ENCODE measurements around the gene BEST4.
"Not testable (repeated sequence)": the region's sequence is repeated elsewhere in the genome, so short reads cannot be mapped to it uniquely, and the experiment has no call there.

Gene BEST4

GRCh38 chr1:44819196-44819607 is 31.2 kb upstream of the BEST4 start:
- DNase-seq = no peak

- no peak for DNase-seq
Measured at GRCh38 chr1:44817771-44818495, 30.0 kb upstream of the BEST4 start.

GRCh38 chr1:44817307-44817706 is 29.3 kb upstream of the BEST4 start:
- no peak for DNase-seq

GRCh38 chr1:44815926-44816325 is 28.0 kb upstream of the BEST4 start:
- not testable (repeated sequence) for DNase-seq

GRCh38 chr1:44812822-44813543 is 25.0 kb upstream of the BEST4 start:
- no peak for DNase-seq

- DNase-seq = peak; percentile 0
Measured at GRCh38 chr1:44811234-44811633, 23.3 kb upstream of the BEST4 start.

GRCh38 chr1:44810762-44811105 is 22.8 kb upstream of the BEST4 start:
- DNase-seq = not testable (repeated sequence)

GRCh38 chr1:44810101-44810761 is 22.3 kb upstream of the BEST4 start:
- peak; percentile 12 for DNase-seq

GRCh38 chr1:44808938-44809917 is 21.3 kb upstream of the BEST4 start:
- DNase-seq = peak; percentile 93

GRCh38 chr1:44808063-44808937 is 20.3 kb upstream of the BEST4 start, which contains the start of gene BTBD19:
BTBD19 (plus strand) TSS chr1:44808523; CDS start chr1:44808821, 298 bp downstream.
- peak; percentile 86 for DNase-seq

GRCh38 chr1:44807364-44808062 is 19.5 kb upstream of the BEST4 start:
- DNase-seq = peak; percentile 94

GRCh38 chr1:44806704-44807363 is 18.9 kb upstream of the BEST4 start, which contains the start of gene DYNLT4:
DYNLT4 (minus strand) TSS chr1:44807351; CDS start chr1:44806668, 683 bp downstream.
- DNase-seq = no peak

GRCh38 chr1:44806025-44806703 is 18.2 kb upstream of the BEST4 start:
- no peak for DNase-seq

GRCh38 chr1:44805311-44806024 is 17.5 kb upstream of the BEST4 start:
- DNase-seq = no peak

GRCh38 chr1:44803312-44804095 is 15.5 kb upstream of the BEST4 start:
- no peak for DNase-seq

GRCh38 chr1:44803062-44803311 is 15.0 kb upstream of the BEST4 start:
- DNase-seq = no peak

GRCh38 chr1:44802306-44803061 is 14.5 kb upstream of the BEST4 start:
- DNase-seq = no peak

All from stimulated activated CD4-positive, alpha-beta T cell treated with anti-CD3 and anti-CD28 coated beads, Interleukin-1b, Interleukin-23, amount 100 ng/mL, for 48 hours (primary cell).